Activated CD4-positive, alpha-beta memory T cell treated with anti-CD3 and anti-CD28 coated beads for 36 hours (primary cell): Measurements from ENCODE around the gene TNXB. TPM values are rescaled to one million over a fixed set of nuclear protein-coding genes. Genes with fewer than 3 reads are reported as not detected.
"Not testable (repeated sequence)": the region's sequence is repeated elsewhere in the genome, so short reads cannot be mapped to it uniquely, and the experiment has no call there.

Experiments used
- CTCF ChIA-PET: fragments of 350-600 bp; sonication (Branson Sonifier 250); formaldehyde crosslinking; loops from one replicate; lab custom pipeline; 2021; ENCODE audit warnings: antibody characterized with exemption, inconsistent platforms; lab: Charles Lee
- POLR2A ChIA-PET: fragments of 350-600 bp; sonication (Branson Sonifier 250); formaldehyde crosslinking; loops from one replicate; lab custom pipeline; 2021; ENCODE audit warnings: antibody characterized with exemption; lab: Charles Lee
- DNase-seq: peaks from one replicate; pipeline ENCODE4 v3.0.0-alpha.2; 2020
- H3K27ac Mint-ChIP-seq: one replicate; pipeline ENCODE4 v1.8.0; 2021; ENCODE audit warnings: mixed read lengths
- H3K27me3 Mint-ChIP-seq: one replicate; pipeline ENCODE4 v1.8.0; 2021; ENCODE audit warnings: mixed read lengths
- H3K36me3 Mint-ChIP-seq: one replicate; pipeline ENCODE4 v1.8.0; 2021; ENCODE audit warnings: mixed read lengths
- H3K4me1 Mint-ChIP-seq: one replicate; pipeline ENCODE4 v1.8.0; 2021; ENCODE audit warnings: low read depth, mixed read lengths
- H3K4me3 Mint-ChIP-seq: one replicate; pipeline ENCODE4 v1.8.0; 2021; ENCODE audit warnings: mild to moderate bottlenecking, mixed read lengths
- H3K9me3 Mint-ChIP-seq: one replicate; pipeline ENCODE4 v1.8.0; 2021; ENCODE audit warnings: mixed read lengths
- intact Hi-C: fragments of 100-400 bp; cut with micrococcal nuclease; formaldehyde crosslinking; loops from one replicate; pipeline ENCODE4 v1.15.1; 2023
- total RNA-seq, 2 experiments: library from RNA; stranded (reverse); gene quantifications; one replicate each; pipeline ENCODE4 v1.2.3, GENCODE V29; 2021

The TNXB gene
- total RNA-seq, 2 experiments from 2014 or later, result 5.2 to 5.8 TPM

DNA sequence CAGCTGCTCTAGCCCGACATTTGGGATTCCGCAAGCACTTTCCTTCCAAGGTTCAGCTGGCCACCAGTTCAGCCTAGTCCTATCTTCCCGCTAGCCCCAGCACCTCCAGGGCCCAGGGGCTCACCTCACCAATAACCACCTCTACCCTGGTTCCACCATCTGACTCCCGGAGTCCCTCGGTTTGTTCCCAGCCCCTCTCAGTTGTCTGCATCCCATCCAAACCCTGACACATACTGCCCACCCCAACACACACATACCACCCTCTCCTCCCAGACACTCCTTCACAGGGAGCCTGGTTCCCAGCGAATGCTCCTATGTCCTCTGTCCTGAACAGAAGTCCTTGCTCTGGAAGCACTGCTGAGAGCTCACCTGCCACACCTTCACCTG is 418 bp downstream of the TNXB start:
- intact Hi-C loops, result no loop called here
- ChIA-PET POLR2A (no interaction called here), CTCF (no interaction called here)
- Mint-ChIP-seq H3K36me3 (peaks cover 2% of the 10 kb centered on the region), H3K27me3 (peaks cover 22% of the 10 kb centered on the region), H3K4me3 (no peak overlapping the region), H3K4me1 (peaks cover 15% of the 10 kb centered on the region), H3K27ac (no peak overlapping the region), H3K9me3 (no peaks in the 10 kb centered on the region)
- no peak for DNase-seq

DNA sequence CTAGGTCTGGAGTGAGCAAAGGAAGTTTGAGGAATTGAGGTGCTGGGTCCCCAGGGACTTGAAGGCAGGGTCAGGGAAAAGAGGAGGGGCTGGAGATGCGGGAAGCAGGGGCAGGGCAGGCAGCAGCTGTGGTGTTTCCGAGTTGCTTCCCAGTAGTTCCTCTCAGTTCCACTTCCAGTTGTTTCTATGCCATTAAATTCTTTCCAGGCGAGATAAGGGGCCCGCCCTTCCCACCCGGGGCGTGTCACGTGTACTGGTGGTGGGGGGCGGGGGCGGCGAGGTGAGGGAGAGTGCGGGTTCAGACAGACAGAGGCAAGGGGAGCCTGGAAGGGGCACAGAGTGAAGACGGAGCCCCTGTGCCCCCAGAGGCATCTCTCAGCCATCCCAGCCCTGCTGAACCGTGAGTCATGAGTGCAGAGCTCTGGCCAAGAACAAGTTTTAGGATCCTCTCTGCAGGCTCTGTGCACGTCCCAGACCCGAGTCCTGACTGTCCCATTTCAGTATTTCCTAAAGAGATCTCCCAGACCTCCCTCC is 977 bp downstream of the TNXB start:
- Mint-ChIP-seq H3K27me3 (peaks cover 25% of the 10 kb centered on the region), H3K4me3 (no peak overlapping the region), H3K4me1 (peaks cover 15% of the 10 kb centered on the region), H3K9me3 (no peaks in the 10 kb centered on the region), H3K27ac (no peak overlapping the region), H3K36me3 (no peaks in the 10 kb centered on the region)
- CTCF ChIA-PET, result interaction anchor here (1.5 kb wide), 1 partner anchor 11 kb away, joined by 5 read pairs; no protein-coding TSS in a partner anchor
- DNase-seq, result no peak
- intact Hi-C loops, result no loop called here
- POLR2A ChIA-PET, result no interaction called here

DNA sequence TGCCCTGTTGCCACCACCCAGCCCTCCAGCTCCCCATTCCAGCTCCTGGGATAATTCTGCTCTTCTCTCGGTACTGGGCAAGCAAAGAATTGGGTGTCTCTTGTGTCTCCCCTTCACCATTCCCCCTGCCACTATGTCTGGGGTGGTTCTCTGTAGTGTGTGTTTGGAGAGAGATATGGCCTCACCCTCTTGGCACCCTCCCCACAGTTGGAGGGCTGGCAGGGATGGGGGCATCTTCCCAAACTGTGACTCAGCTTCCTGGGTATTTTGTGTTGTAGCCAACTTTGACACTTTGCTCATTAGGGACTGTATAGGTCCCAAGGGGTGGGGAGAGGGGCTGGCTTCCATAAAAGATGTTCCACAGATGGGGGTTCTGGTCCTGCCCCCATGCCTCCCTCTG is 1.7 kb downstream of the TNXB start:
- Mint-ChIP-seq H3K27ac (no peak overlapping the region), H3K36me3 (no peaks in the 10 kb centered on the region), H3K4me3 (no peak overlapping the region), H3K9me3 (no peaks in the 10 kb centered on the region), H3K27me3 (peaks cover 25% of the 10 kb centered on the region), H3K4me1 (peaks cover 15% of the 10 kb centered on the region)
- intact Hi-C loops, result no loop called here
- POLR2A ChIA-PET, result no interaction called here
- no peak for DNase-seq
- CTCF ChIA-PET, result interaction anchor here (1.5 kb wide), 1 partner anchor 11 kb away, joined by 5 read pairs; no protein-coding TSS in a partner anchor

DNA sequence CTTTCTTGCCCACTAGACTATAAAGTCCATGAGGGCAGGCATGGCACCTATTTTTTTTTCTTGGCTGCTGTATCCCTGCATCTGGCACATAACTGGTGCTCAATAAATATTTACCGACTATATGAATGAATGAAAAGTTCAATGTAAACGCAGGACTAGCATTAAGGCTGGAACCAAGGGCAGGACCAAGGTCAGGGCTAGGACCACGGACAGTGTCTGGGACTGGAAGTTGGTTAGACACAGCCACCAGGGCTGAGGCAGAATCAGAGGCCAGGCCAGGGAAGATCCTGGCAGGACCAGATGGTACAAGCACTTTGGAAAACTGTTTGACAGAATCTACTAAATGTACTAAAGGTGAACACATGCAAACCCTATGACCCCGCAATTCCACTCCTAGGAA is 3.7 kb downstream of the TNXB start:
- peaks cover 15% of the 10 kb centered on the region for H3K4me1 Mint-ChIP-seq
- H3K9me3 Mint-ChIP-seq, result no peaks in the 10 kb centered on the region
- H3K4me3 Mint-ChIP-seq, result no peak overlapping the region
- peaks cover 26% of the 10 kb centered on the region for H3K27me3 Mint-ChIP-seq
- H3K27ac Mint-ChIP-seq, result no peak overlapping the region
- no peaks in the 10 kb centered on the region for H3K36me3 Mint-ChIP-seq
- ChIA-PET POLR2A (no interaction called here), CTCF (no interaction called here)
- intact Hi-C loops, result no loop called here
- DNase-seq, result no peak

DNA sequence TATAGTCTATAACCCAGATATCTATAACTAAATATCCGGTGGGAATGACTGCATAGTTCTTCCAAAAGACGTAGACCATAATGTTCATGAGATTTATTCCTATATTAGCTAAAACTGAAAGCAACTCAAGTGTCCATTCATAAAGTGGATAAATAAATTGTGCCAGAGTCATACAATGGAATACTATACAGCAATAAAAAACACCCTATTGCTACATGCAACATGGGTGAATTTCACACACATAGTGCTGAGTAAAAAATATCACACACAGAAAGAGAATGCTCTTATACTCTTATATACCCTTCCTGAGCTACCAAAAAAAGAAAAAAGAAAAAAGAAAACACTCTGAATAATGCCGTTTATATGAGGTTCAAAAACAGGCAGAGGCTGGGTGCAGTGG is 6.9 kb downstream of the TNXB start:
- Mint-ChIP-seq H3K4me3 (no peak overlapping the region), H3K27ac (no peak overlapping the region), H3K9me3 (no peaks in the 10 kb centered on the region), H3K36me3 (no peaks in the 10 kb centered on the region), H3K27me3 (peaks cover 28% of the 10 kb centered on the region), H3K4me1 (no peaks in the 10 kb centered on the region)
- POLR2A ChIA-PET, result no interaction called here
- no peak for DNase-seq
- CTCF ChIA-PET, result interaction anchor here (0.6 to 2.0 kb wide), 3 partner anchors 16 to 883 kb away, joined by 3 to 5 read pairs (median 3); no protein-coding TSS in a partner anchor
- intact Hi-C loops, result no loop called here

DNA sequence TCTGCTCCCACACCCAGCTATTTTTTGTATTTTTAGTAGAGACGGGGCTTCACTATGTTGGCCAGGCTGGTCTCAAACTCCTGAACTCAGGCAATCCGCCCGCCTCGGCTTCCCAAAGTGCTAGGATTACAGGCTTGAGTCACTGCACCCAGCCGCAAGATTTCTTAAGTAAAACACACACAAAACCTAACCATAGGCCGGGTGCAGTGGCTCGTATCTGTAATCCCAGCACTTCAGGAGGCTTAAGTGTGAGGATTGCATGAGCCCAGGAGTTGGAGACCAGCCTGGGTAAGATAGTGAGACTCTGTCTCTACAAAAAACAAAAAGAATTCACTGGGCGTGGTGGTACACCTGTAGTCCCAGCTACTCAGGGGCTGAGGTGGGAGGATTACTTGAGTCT is 8.9 kb downstream of the TNXB start:
- H3K4me1 Mint-ChIP-seq, POLR2A ChIA-PET, intact Hi-C loops, H3K36me3 Mint-ChIP-seq, CTCF ChIA-PET, H3K4me3 Mint-ChIP-seq, H3K9me3 Mint-ChIP-seq, H3K27ac Mint-ChIP-seq, DNase-seq: not testable (repeated sequence)
- H3K27me3 Mint-ChIP-seq, result peaks cover 45% of the 10 kb centered on the region

DNA sequence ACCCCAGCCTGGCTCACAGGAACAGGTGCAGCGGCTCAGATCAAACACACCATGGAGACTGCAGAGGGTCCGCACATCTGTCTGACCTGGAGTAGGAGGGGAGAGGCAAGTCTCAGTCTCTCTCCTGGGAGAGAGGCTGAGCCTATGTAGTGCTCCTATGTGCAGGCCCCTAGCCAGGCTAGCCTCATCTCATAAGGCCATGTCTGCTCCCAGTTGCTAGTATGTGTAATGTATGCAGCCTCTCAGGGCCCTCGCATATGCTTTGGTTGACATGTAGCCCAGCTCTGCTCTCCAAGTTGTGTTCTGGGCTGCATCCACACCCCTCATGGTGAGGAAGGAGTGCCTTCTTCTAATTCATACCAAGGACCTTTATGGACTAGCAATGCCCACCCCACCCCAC is 11.8 kb downstream of the TNXB start:
- H3K4me1 Mint-ChIP-seq, result peaks cover 2% of the 10 kb centered on the region
- no peak for DNase-seq
- ChIA-PET POLR2A (interaction anchor here (0.5 kb wide), 1 partner anchor 88 kb away, joined by 7 read pairs; no protein-coding TSS in a partner anchor), CTCF (interaction anchor here (1.9 kb wide), 1 partner anchor 22 kb away, joined by 6 read pairs; no protein-coding TSS in a partner anchor)
- no peaks in the 10 kb centered on the region for H3K9me3 Mint-ChIP-seq
- no peak overlapping the region for H3K27ac Mint-ChIP-seq
- intact Hi-C loops, result no loop called here
- no peak overlapping the region for H3K4me3 Mint-ChIP-seq
- no peaks in the 10 kb centered on the region for H3K36me3 Mint-ChIP-seq
- peaks cover 45% of the 10 kb centered on the region for H3K27me3 Mint-ChIP-seq

DNA sequence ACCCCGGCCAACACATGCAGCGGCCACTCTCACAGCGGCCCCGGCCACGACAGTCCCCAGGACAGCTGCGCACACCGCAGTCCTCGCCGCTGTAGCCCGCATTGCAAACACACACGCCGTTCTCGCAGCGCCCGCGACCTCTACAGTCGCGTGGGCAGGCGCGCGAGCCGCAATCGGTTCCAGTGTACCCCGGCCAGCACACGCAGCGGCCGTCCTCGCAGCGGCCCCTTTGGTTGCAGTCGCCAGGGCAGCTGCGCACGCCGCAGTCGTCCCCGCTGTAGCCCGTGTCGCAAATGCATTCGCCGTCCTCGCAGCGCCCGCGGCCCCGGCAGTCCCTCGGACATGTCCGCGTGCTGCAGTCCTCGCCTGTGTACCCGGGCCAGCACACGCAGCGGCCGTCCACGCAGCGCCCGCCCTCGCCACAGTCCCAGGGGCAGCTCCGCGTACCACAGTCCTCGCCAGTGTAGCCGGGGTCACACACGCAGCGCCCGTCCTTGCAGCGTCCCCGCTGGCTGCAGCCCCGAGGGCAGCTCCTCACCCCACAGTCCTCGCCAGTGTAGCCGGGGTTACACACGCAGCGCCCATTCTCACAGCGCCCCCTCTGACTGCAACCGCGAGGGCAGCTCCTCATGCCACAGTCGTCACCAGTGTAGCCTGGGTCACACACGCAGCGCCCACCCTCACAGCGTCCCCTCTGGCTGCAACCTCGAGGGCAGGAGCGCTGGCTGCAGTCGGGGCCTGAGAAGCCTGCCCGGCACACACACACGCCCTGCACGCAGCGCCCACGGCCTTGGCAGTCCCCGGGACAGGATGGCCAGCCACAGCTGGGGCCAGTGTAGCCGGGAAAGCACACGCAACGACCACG is 12.5 kb downstream of the TNXB start:
- H3K27me3 Mint-ChIP-seq, result peaks cover 47% of the 10 kb centered on the region
- no peak overlapping the region for H3K27ac Mint-ChIP-seq
- intact Hi-C loops, result no loop called here
- DNase-seq, result no peak
- H3K9me3 Mint-ChIP-seq, result no peaks in the 10 kb centered on the region
- ChIA-PET CTCF (interaction anchor here (1.9 kb wide), 1 partner anchor 22 kb away, joined by 6 read pairs; no protein-coding TSS in a partner anchor), POLR2A (interaction anchor here (0.7 kb wide), 1 partner anchor 38 kb away, joined by 4 read pairs; no protein-coding TSS in a partner anchor)
- no peaks in the 10 kb centered on the region for H3K36me3 Mint-ChIP-seq
- H3K4me1 Mint-ChIP-seq, result peaks cover 2% of the 10 kb centered on the region
- no peak overlapping the region for H3K4me3 Mint-ChIP-seq

DNA sequence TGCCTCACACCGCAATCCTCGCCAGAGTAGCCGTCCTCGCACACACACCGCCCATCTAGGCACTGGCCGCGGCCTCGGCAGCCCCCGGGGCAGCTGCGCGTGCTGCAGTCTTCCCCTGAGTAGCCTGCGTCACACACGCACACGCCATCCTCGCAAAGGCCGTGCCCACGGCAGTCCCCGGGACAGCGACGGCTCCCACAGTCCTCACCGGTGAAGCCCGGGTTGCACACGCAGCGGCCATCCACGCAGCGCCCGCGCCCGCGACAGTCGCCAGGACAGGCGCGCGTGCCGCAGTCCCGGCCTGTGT is 13.1 kb downstream of the TNXB start:
- H3K36me3 Mint-ChIP-seq, result no peaks in the 10 kb centered on the region

DNA sequence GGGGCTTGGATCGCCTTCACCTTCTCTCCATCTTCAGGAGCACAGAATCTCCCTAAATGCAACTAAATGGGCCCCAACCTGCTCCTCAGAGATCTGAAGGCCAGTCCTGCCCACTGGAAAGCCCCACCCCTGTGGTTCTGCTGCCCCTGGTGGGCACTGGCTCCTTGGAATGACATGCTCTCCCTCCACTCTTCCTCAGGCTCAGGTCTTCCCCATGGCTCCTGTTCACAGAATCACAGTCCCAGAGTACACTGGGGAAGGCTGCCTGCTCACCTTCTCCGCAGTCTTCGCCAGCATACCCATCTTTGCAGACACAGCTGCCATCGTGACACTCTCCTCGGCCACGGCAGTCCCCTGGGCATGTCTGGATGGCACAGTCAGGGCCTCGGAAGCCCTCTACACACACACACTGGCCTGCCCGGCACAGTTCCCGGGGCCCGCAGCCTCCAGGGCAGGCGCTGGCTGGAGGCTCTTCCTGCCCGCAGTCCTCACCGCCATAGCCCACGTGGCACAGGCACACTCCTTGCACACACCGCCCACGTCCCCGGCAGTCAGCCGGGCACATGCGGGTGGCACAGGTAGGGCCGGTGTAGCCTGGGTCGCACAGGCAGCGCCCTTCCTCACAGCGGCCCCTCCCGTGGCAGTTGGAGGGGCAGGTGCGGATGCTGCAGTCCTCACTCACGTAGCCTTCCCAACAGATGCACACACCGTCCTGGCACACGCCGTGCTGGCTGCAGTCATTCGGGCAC is 13.6 kb downstream of the TNXB start:
- no peaks in the 10 kb centered on the region for H3K36me3 Mint-ChIP-seq
- no peaks in the 10 kb centered on the region for H3K9me3 Mint-ChIP-seq
- H3K4me3 Mint-ChIP-seq, result no peak overlapping the region
- ChIA-PET POLR2A (no interaction called here), CTCF (interaction anchor here (0.6 kb wide), 1 partner anchor 62 kb away, joined by 3 read pairs; no protein-coding TSS in a partner anchor)
- peaks cover 2% of the 10 kb centered on the region for H3K4me1 Mint-ChIP-seq
- H3K27ac Mint-ChIP-seq, result no peak overlapping the region
- no peak for DNase-seq
- H3K27me3 Mint-ChIP-seq, result peaks cover 47% of the 10 kb centered on the region
- intact Hi-C loops, result no loop called here

More for the DNA sequence above, 13.1 kb downstream of the TNXB start:
- no peaks in the 10 kb centered on the region for H3K9me3 Mint-ChIP-seq
- no peak overlapping the region for H3K4me3 Mint-ChIP-seq
- H3K27ac Mint-ChIP-seq, result no peak overlapping the region
- POLR2A ChIA-PET, result no interaction called here
- CTCF ChIA-PET, result interaction anchor here (0.6 to 1.9 kb wide), 2 partner anchors 23 to 62 kb away, joined by 3 to 6 read pairs; no protein-coding TSS in a partner anchor
- intact Hi-C loops, result no loop called here
- peaks cover 2% of the 10 kb centered on the region for H3K4me1 Mint-ChIP-seq
- no peak for DNase-seq
- H3K27me3 Mint-ChIP-seq, result peaks cover 47% of the 10 kb centered on the region

DNA sequence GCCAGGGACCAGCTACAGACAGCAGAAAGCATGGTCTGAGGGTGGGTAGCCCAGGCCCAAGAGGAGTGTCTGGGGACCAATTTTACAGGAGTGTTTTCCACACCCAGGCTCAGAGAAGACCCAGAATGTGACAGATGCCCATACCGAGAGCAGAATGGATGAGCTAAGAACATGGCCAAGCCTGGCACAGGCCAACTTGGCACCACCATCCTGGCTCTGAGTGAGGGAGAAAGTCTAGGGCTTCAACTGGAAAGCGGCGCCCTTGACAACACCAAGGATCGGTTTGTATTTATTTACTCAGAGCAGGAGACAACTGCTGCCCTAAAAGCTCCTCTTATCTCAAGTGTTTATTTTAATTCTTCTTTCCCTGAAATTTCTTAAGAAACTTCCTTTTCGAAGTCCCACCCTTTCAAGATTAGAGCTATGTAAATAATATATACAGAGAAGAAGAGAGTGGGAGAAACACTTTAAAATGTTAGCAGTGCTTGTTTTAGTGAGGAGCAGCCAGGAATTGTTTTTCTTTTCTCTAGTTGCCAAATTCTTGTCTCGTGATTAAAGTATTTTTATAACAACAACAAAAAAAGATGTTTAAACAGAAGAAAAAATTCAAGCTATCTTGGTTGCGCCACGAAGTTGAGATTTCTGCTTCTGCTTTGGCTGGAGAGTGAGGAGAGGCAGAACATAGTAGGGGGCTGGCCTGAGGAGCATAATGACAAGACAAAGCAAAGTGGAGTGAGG is 16.2 kb downstream of the TNXB start:
- ChIA-PET POLR2A (no interaction called here), CTCF (interaction anchor here (0.7 kb wide), 1 partner anchor 50 kb away, joined by 3 read pairs; no protein-coding TSS in a partner anchor)
- intact Hi-C loops, result no loop called here
- no peak overlapping the region for H3K27ac Mint-ChIP-seq
- H3K4me3 Mint-ChIP-seq, result no peak overlapping the region
- peaks cover 44% of the 10 kb centered on the region for H3K27me3 Mint-ChIP-seq
- peaks cover 2% of the 10 kb centered on the region for H3K4me1 Mint-ChIP-seq
- no peaks in the 10 kb centered on the region for H3K36me3 Mint-ChIP-seq
- no peaks in the 10 kb centered on the region for H3K9me3 Mint-ChIP-seq
- DNase-seq, result no peak
